Vagina (tissue), 2 donors: Measurements from ENCODE around the gene PNLIPRP1. TPM values are rescaled to one million over a fixed set of nuclear protein-coding genes. Genes with fewer than 3 reads are reported as not detected.

Source experiments
- DNase-seq, 2 donors: peaks; one replicate each; pipeline ENCODE4 v3.0.0-alpha.2; 2017; ENCODE audit errors: extremely low spot score in 2 of 2
- H3K27ac ChIP-seq: fragments of 200-600 bp; sonication (generic); one replicate; pipeline ENCODE4 v1.5.1; 2019
- H3K27me3 ChIP-seq: fragments of 200-600 bp; sonication (generic); one replicate; pipeline ENCODE4 v1.5.1; 2019
- H3K36me3 ChIP-seq, 2 donors: fragments of 200-600 bp; sonication (generic); one replicate each; pipeline ENCODE4 v1.5.1; 2017 to 2019
- H3K4me1 ChIP-seq: fragments of 200-600 bp; sonication (generic); one replicate; pipeline ENCODE4 v1.5.1; 2019
- H3K4me3 ChIP-seq, 2 donors: fragments of 200-600 bp; sonication (generic); 1 replicate in 1 of 2; 2 replicates in 1 of 2; pipeline ENCODE4 v1.5.1; 2016 to 2019
- H3K9me3 ChIP-seq: fragments of 200-600 bp; sonication (generic); one replicate; pipeline ENCODE4 v1.5.1; 2019
- POLR2A ChIP-seq, 2 donors: fragments of 450-650 bp; IDR thresholded peaks; one replicate each; pipeline ENCODE4 v1.6.1; 2017; ENCODE audit warnings: antibody characterized with exemption in 2 of 2, mild to moderate bottlenecking in 2 of 2, moderate library complexity in 2 of 2
- POLR2AphosphoS5 ChIP-seq, 2 donors: sonication (generic); formaldehyde crosslinking; IDR thresholded peaks; one replicate each; pipeline ENCODE4 v1.9.0; 2017; ENCODE audit warnings: antibody characterized with exemption in 2 of 2, mild to moderate bottlenecking in 2 of 2, low read depth in 1 of 2; ENCODE audit not compliant: insufficient read depth in 1 of 2
- intact Hi-C: fragments of 100-400 bp; cut with DNase I; formaldehyde crosslinking; loops from one replicate; pipeline ENCODE4 v1.15.1; 2023
- total RNA-seq: library from RNA; depleted of rRNA; stranded (reverse); fragments of >200 nt; gene quantifications from one replicate; pipeline ENCODE4 v1.2.3, GENCODE V29; 2016
- TF ChIP-seq, protein P1 (sequence below), 3 experiments: fragments of 450-650 bp in 2 of 3; fragments of 200-600 bp in 1 of 3; sonication (generic) in 1 of 3; IDR thresholded peaks; one replicate each; pipeline ENCODE4 v1.5.1; 2017 to 2019; ENCODE audit warnings: antibody characterized with exemption in 3 of 3, mild to moderate bottlenecking in 2 of 3, moderate library complexity in 2 of 3

The PNLIPRP1 gene
- total RNA-seq, result not detected

- Histone ChIP-seq H3K9me3 (no peaks in the 10 kb centered on the region), H3K4me3 (no peak within 1 kb of the TSS), H3K27ac (no peak within 1 kb of the TSS), H3K27me3 (no peaks in the 10 kb centered on the region), H3K4me1 (no peaks in the 10 kb centered on the region), H3K36me3 (no peaks in the 10 kb centered on the region)
- TF ChIP-seq POLR2A (IDR thresholded peaks at IDR 0.05) (no peak), POLR2AphosphoS5 (IDR thresholded peaks at IDR 0.05; ENCODE audit: insufficient read depth in 1 of 2, low read depth in 1 of 2) (no peak)
- TF ChIP-seq, protein P1, sequence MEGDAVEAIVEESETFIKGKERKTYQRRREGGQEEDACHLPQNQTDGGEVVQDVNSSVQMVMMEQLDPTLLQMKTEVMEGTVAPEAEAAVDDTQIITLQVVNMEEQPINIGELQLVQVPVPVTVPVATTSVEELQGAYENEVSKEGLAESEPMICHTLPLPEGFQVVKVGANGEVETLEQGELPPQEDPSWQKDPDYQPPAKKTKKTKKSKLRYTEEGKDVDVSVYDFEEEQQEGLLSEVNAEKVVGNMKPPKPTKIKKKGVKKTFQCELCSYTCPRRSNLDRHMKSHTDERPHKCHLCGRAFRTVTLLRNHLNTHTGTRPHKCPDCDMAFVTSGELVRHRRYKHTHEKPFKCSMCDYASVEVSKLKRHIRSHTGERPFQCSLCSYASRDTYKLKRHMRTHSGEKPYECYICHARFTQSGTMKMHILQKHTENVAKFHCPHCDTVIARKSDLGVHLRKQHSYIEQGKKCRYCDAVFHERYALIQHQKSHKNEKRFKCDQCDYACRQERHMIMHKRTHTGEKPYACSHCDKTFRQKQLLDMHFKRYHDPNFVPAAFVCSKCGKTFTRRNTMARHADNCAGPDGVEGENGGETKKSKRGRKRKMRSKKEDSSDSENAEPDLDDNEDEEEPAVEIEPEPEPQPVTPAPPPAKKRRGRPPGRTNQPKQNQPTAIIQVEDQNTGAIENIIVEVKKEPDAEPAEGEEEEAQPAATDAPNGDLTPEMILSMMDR (IDR thresholded peaks at IDR 0.05), result no peak
- DNase-seq, result no peak
- intact Hi-C loops, result no loop called here
Measured at GRCh38 chr10:116590590-116591444, at the start of gene PNLIPRP1. TSS of gene PNLIPRP1 (plus strand) at chr10:116590959. CDS start at chr10:116591130, 171 bp downstream.

- H3K27ac ChIP-seq, result no peak overlapping the region
- DNase-seq, result no peak
- no peak overlapping the region for H3K4me3 ChIP-seq
- H3K9me3 ChIP-seq, result no peaks in the 10 kb centered on the region
- no peaks in the 10 kb centered on the region for H3K4me1 ChIP-seq
- no peaks in the 10 kb centered on the region for H3K36me3 ChIP-seq
- H3K27me3 ChIP-seq, result no peaks in the 10 kb centered on the region
- TF ChIP-seq POLR2AphosphoS5 (IDR thresholded peaks at IDR 0.05; ENCODE audit: insufficient read depth in 1 of 2, low read depth in 1 of 2), result no peak
- intact Hi-C loops, result no loop called here
Measured at GRCh38 chr10:116542007-116542677, 48.6 kb upstream of the PNLIPRP1 start.

- Histone ChIP-seq H3K36me3 (no peaks in the 10 kb centered on the region), H3K27me3 (no peaks in the 10 kb centered on the region), H3K9me3 (no peaks in the 10 kb centered on the region), H3K4me3 (no peak overlapping the region), H3K27ac (no peak overlapping the region), H3K4me1 (no peaks in the 10 kb centered on the region)
- TF ChIP-seq, protein P1 (IDR thresholded peaks at IDR 0.05), result no peak
- TF ChIP-seq POLR2AphosphoS5 (IDR thresholded peaks at IDR 0.05; ENCODE audit: insufficient read depth in 1 of 2, low read depth in 1 of 2) (no peak), POLR2A (IDR thresholded peaks at IDR 0.05) (no peak)
- no peak for DNase-seq
- intact Hi-C loops, result no loop called here
Measured at GRCh38 chr10:116545122-116545521, 45.6 kb upstream of the PNLIPRP1 start.

GRCh38 chr10:116545756-116546155 is 45.0 kb upstream of the PNLIPRP1 start, which contains the start of gene PNLIP:
TSS of gene PNLIP (plus strand) at chr10:116545931. CDS start at chr10:116546093, 162 bp downstream.
- TF ChIP-seq, protein P1 (IDR thresholded peaks at IDR 0.05), result no peak
- Histone ChIP-seq H3K36me3 (no peaks in the 10 kb centered on the region), H3K27ac (no peak within 1 kb of the TSS), H3K4me1 (no peaks in the 10 kb centered on the region), H3K27me3 (no peaks in the 10 kb centered on the region), H3K9me3 (no peaks in the 10 kb centered on the region), H3K4me3 (no peak within 1 kb of the TSS)
- intact Hi-C loops, result no loop called here
- no peak for DNase-seq

- no peaks in the 10 kb centered on the region for H3K27me3 ChIP-seq
- intact Hi-C loops, result no loop called here
- no peaks in the 10 kb centered on the region for H3K4me1 ChIP-seq
- no peaks in the 10 kb centered on the region for H3K9me3 ChIP-seq
- TF ChIP-seq POLR2A (IDR thresholded peaks at IDR 0.05), result no peak
- TF ChIP-seq, protein P1 (IDR thresholded peaks at IDR 0.05), result no peak
- TF ChIP-seq POLR2AphosphoS5 (IDR thresholded peaks at IDR 0.05; ENCODE audit: insufficient read depth in 1 of 2, low read depth in 1 of 2), result no peak
- DNase-seq, result no peak
- H3K4me3 ChIP-seq, result no peak overlapping the region
- H3K27ac ChIP-seq, result no peak overlapping the region
- H3K36me3 ChIP-seq, result no peaks in the 10 kb centered on the region
Measured at GRCh38 chr10:116548301-116548700, 42.5 kb upstream of the PNLIPRP1 start.
